ENCODE data around the gene PRAMEF11. TPM values are rescaled to one million over a fixed set of nuclear protein-coding genes. Genes with fewer than 3 reads are reported as not detected.
"Not testable (repeated sequence)": the region's sequence is repeated elsewhere in the genome, so short reads cannot be mapped to it uniquely, and the experiment has no call there.

PRAMEF11 gene
- polyA plus RNA-seq (ENCODE audit: insufficient read length in 10 of 10): not detected
- long read RNA-seq, donor 1: 0 reads
- long read RNA-seq, donor 2: 0 reads
- long read RNA-seq, donor 3: 0 reads
- long read RNA-seq, donor 4: 0 reads
- long read RNA-seq, donor 5: 0 reads
- long read RNA-seq, donor 6: 0 reads
- long read RNA-seq, donor 7: 0 reads
- long read RNA-seq, donor 8: 0 reads
- long read RNA-seq, donor 9: 0 reads

DNA sequence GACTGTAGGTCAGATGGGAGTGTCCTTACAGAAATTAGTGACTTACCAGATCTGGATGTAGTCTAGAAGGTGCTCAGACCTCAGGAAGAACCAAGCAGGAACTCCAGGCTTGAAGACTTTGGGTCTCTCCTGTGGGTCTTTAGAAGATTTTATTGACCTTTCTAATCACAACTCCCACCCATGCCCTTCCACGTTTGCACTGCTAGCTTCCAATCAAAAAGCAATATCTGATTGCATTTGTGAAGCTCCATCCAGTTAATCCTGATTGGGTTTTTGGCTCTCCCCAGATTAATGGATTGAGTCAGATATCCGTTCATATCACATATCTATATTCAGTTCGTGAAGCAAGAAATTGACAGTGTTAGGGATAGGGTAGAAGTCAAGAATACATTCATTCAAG, at the start of gene PRAMEF11:
Gene PRAMEF11, minus strand, starts transcription at position 101 of the 400 bp plus-strand sequence. CDS start 2,621 bp downstream, outside the sequence.
- DNase-seq: not testable (repeated sequence)

DNA sequence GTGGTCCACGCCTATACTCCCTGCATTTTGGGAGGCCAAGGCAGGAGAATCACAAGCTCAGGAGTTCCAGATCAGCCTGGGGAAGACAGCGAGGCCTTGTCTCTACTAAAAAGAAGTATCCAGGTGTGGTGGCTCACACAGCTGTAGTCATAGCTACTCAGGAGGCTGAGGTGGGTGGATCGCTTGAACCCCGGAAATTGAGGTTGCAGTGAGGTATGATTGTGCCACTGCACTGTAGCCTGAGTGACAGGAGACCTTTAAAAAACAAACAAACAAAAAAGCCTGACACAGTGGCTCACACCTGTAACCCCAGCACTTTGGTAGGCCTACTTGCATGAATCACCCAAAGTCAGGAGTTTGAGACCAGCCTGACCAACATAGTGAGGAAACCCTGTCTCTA, 47.2 kb upstream of the PRAMEF11 start:
- not testable (repeated sequence) for DNase-seq

DNA sequence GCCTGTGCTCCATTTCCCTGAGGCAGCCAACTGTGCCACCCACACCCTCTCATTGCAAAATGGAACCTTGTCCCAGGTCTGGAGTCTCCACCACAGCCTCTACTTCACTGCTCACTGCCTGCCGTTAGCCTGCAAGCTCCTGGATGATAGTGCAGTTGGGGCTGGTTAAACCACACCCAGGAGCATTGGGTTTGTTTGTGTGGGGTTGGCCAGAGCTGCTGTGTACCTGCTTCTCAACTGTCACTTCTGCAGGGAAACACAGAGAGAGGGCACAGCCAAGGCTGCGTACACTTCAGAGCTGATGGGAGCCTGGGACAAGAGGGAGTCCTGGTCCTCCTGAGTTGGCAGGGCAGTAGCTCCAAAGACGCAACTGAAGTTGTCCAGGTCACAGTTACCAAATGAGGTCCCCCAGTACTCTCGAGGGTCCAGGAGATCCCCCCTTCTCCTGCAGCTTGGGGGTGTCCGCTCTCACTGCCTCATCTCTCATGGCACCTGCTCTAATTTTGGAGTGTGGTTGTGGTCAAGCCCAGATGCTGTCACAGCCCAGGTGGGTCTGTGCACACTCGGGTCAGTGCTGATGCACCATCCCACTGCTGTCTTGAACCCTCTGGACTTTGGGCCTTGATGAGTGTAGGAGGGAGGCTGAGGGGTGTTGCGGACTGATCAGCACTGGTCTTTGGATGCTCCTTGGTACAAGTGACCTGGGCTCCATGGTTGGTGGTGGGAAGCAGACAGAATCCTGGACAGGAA, 32.1 kb upstream of the PRAMEF11 start:
- DNase-seq: not testable (repeated sequence)

DNA sequence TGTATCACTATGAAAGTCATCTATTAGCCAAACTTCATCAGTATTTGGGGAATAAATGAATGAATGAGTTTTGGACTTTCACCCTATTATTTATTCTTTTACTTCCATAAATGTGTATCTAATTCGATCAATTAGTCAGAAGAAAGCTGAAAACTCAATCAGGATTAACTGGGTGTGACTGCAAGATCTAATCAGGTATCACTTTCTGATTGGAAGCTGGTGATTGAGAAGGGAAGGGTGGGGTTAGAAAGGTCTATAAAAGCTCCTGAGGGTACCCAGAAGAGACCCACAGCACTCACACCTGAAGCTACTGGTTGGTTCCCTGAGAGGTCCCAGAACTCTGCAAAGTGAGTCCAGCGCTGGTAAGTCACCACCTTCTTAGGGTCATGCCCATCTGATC, 25.6 kb upstream of the PRAMEF11 start, which contains the start of gene PRAMEF2:
Gene PRAMEF2, plus strand, starts transcription at position 301 of the 400 bp plus-strand sequence. CDS start 1,924 bp downstream, outside the sequence.
- not testable (repeated sequence) for DNase-seq

DNA sequence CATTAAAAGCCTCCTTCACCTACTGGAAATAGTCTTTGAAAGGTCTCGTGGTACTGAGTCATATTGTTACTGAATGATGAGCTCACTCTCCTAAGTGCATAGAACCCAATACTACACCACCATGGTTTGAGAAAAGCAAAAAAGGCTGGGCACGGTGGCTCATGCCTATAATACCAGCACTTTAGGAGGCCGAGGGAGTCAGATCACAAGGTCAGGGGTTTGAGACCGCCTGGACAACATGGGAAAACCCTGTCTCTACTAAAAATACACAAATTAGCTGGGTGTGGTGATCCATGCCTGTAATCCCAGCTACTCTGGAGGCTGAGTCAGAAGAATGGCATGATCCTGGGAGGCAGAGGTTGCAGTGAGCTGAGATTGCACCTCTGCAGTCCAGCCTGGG, 20.6 kb upstream of the PRAMEF11 start:
- no peak for DNase-seq

DNA sequence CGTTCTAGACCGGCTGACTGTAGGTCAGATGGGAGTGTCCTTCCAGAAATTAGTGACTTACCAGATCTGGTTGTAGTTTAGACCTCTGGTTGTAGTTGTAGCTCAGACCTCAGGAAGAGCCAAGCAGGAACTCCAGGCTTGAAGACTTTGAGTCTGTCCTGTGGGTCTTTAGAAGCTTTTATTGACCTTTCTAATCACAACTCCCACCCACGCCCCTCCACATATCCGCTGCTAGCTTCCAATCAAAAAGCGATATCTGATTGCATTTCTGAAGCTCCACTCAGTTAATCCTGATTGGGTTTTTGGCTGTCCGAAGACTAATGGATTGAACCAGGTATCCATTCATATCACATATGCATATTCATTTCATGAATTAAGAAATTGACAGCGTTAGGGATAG, 17.4 kb upstream of the PRAMEF11 start, which contains the start of gene HNRNPCL1:
Gene HNRNPCL1, minus strand, starts transcription at position 101 of the 400 bp plus-strand sequence. CDS start 431 bp downstream, outside the sequence.
- not testable (repeated sequence) for DNase-seq

DNA sequence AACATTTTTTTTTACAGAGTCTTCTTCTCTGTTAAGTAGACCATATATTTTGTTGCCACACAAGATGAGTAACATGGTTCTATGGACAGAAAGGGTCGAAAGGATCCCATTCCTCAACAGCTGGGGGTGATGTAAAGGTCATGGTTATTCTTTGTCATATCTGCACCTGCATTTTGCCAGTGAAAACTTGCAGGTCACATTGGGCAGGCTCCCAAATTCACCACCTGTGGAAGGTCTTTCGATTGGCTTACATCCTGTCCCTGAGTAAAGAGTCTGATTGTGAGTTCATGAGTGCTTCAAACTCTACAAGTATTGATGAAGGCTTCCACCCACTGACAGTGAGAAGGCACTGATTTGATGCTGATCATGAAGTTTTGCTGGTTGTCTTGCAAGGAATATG, 2.0 kb upstream of the PRAMEF11 start:
- not testable (repeated sequence) for DNase-seq

DNA sequence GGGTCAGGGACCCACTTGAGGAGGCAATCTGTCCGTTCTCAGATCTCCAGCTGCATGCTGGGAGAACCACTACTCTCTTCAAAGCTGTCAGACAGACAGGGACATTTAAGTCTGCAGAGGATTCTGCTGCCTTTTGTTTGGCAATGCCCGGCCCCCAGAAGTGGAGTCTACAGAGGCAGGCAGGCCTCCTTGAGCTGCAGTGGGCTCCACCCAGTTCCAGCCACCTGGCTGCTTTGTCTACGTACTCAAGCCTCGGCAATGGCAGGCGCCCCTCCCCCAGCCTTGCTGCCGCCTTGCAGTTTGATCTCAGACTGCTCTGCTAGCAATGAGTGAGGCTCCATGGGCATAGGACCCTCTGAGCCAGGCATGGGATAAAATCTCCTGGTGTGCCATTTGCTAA, 12.1 kb downstream of the PRAMEF11 start:
- not testable (repeated sequence) for DNase-seq

DNA sequence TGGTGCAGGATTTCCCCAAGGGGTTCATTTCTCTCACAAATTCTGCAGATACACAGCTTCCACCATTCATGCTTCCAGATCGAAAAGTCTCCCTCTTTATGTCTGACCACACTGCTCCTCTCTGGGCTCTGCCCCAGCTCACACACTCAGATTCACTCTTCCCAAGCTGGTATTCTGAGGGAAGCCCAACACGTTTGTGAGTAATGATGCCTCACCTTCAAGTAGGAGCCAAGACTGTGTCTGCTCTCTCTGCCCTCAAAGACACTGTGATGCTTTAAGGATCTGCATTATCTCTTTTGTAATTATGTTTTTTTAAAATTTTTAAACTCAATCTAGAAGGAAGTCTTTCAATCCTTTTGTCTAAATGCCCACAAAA, 19.8 kb downstream of the PRAMEF11 start:
- DNase-seq: no peak

DNA sequence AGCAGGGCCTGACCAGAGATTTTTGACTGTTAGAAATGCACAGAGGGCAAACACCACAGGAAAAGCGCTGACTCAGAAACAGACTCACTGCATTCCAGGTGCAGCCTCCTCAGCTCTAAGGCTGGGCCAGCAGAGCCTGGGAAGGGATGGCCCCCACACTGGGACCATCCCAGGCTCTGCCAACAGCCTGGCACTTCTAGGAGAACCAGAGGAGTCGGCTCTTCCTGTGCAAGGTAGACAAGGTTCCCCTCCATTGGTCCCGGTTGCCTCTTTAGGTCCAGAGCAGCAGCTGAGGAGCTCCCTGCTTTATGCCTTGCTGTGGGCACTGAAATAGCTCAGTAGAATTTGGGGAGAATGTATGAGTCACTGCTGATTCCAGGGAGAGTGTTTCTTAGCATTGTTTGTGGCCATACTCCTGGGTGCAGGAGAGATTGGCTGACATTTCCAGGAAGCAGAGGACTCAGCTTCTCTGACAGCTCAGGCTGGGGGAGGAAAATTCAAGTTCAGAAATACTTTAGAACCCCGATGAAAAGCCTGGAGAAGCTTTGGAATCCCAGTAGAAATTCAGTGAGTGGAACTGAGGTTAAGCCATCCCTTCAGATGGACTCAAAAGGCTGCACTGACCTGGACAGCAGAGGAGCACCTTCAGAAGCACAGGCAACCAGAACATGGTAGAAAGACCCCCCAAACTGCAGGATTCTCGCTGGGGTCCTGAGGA, 20.4 kb downstream of the PRAMEF11 start:
- DNase-seq: peak in 1 of 3 donors; percentile 27

DNA sequence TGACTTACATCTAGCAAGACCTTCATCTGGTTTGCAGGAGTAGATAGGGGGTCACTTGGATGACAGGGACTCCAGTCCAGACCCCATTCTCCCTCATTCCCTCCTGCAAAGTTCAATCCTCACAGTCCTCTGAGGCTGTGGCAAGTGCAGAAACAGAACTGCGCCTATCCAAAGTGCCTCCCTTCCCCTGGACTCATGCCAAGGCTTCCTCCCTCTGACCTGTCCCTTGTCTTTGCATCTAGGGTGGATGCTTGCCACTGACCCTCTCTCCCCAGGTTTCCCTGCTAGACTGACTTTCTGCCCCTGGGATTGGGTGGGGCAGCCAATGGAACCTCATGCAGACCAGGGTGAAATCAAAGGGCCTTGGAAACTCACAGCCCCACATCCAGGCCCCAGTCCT, 21.3 kb downstream of the PRAMEF11 start:
- no peak for DNase-seq

DNA sequence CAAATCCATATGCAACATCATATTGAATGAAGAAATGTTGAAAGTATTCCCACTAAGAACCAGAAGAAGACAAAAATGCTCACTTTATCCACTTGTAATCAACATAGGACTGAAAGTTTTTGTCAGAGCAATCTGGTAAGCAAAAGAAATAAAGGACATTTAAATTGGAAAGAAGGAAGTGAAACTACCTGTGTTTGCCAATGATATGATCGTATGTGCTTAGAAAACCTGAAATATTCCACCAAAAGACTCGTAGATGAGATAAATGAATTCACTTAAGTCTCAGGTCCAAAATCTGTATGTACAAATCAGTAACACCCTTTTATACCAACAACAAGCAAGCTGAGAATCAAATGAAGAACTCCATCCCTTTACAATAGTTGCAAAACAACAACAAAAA, 31.5 kb downstream of the PRAMEF11 start:
- DNase-seq: no peak

DNA sequence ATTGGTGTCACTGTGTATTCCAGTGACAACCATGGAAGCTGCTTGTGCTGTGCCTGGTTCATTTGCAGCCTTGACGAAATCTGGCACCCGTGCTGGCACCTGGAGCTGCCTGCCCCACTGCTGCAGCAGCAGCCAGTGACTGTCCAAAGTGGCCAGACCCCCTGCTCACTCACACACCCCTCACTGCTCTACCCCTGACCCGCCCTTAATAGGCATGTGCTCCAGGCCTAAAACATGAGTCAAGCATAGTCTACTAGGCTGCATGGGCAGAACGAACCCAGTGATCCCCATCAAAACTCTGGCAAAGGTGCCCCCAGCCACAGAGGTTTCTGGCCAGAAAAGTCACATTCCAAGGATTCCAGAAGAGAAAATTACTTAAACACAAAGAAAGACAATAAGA, 32.3 kb downstream of the PRAMEF11 start:
- DNase-seq: no peak

DNA sequence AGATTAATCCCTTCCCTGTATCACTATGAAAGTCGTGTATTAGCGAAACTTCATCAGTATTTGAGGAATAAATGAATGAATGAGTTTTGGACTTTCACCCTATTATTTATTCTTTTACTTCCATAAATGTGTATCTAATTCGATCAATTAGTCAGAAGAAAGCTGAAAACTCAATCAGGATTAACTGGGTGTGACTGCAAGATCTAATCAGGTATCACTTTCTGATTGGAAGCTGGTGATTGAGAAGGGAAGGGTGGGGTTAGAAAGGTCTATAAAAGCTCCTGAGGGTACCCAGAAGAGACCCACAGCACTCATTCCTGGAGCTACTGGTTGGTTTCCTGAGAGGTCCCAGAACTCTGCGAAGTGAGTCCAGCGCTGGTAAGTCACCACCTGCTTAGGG, 40.1 kb downstream of the PRAMEF11 start, which contains the start of gene PRAMEF1:
Gene PRAMEF1, plus strand, starts transcription at position 301 of the 400 bp plus-strand sequence. CDS start 1,831 bp downstream, outside the sequence.
- not testable (repeated sequence) for DNase-seq

DNA sequence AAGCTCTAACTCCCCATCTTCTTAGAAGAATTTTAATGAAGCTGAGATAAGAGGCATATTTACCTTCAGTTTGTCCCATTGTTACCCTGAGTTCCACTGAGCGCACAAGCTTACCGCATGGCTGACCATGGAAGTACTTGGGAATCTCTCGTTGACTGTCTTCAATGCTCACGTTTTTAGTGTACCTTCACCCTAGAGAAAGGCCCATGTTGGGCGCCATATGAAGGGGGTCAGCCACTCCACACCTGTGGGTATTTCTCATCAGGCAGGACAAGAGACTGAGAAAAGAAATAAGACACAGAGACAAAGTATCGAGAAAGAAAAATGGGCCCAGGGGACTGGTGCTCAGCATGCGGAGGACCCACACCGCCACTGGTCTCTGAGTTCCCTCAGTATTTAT, 46.5 kb downstream of the PRAMEF11 start:
- not testable (repeated sequence) for DNase-seq

DNA sequence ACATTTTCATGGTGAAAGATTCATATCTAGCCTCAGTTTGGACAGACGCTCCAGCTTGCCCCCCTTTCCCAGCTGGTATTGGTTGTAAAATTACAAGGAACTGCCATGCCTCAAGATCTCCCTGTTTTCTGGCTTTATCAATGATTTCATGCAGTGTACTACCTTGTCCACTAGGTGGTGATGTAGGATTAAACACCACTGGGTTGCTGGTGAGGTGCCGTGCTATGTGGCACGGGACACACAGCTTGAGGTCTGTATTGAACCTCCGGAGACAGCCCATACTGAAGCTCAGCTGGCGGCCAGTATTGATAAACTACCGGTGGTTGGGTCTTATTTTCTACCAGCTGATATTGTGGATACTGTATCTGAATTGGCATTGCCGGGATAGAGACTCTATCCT, 47.4 kb downstream of the PRAMEF11 start:
- not testable (repeated sequence) for DNase-seq

DNA sequence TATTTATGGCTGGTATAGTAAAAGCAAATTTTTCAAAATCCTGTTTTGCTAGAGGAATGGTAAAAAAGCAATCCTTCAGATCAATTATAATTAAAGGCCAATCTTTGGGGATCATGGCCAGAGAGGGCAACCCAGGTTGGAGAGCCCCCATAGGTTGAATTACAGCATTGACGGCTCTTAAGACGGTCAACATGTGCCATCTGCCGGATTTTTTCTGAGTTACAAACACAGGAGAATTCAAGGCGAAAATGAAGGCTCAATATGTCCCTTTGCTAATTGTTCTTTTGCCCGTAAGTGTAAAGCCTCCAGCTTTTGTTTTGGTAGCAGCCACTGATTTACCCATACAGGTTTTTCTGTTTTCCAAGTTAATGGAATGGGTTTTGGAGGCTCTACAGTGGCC, 49.7 kb downstream of the PRAMEF11 start:
- DNase-seq: not testable (repeated sequence)

DNA sequence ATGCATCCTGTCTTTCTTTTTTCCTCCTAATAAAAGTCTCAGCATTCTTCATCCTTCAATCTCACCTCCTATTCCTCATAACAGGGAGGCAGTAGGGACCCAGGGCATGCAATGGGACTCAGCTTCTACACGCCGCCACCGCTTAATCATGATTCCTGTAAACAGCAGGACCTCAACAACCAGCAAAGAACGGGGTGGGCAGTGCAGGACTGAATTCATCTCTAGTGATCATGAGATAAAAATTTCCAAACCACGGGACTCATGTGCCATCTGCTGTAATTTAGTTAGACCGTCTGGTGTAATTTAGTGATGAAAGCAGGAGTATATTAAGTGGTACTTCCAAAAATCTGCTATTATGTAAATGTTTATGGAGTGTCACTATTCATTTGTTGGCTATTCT, 52.3 kb downstream of the PRAMEF11 start:
- no peak for DNase-seq

DNA sequence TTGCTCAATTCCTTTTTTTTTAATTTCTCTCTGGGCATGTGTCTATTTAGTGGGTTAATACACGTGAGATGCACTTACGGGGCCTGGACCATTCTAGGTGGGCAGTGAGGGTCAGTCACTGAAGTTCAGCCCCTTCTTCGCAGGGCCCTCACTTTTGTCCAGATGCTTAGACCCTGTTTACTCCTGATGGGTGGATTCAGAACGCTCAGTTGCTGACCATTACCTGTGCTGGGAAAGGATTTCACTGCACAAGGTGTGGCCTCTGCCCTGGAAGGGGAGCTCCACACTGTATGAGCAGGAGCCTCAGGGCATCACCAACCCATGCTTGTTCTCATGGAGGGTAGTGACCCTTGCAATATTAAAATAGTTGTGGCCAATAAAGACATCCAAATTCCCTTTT, 53.1 kb downstream of the PRAMEF11 start:
- no peak for DNase-seq

DNA sequence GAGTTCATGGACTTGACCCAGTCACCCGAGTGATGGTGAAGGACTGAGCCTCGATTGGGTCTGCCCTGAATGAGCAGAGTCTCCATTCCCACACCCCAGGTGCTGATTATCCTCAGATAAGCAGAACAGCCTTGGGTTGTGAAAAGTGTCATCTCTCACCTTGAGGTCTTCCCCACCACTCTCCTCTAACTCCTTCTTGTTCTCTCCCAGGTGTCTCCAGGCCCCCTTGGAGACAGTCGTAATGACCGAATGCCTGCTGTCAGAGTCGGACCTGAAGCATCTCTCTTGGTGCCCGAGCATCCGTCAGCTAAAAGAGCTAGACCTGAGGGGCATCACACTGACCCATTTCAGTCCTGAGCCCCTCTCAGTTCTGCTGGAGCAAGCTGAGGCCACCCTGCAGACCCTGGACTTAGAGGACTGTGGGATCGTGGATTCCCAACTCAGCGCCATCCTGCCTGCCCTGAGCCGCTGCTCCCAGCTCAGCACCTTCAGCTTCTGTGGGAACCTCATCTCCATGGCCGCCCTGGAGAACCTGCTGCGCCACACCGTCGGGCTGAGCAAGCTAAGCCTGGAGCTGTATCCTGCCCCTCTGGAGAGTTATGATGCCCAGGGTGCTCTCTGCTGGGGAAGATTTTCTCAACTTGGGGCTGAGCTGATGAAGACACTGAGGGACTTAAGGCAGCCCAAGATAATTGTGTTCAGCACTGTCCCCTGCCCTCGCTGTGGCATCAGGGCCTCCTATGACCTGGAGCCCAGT, 54.2 kb downstream of the PRAMEF11 start:
- no peak for DNase-seq

DNA sequence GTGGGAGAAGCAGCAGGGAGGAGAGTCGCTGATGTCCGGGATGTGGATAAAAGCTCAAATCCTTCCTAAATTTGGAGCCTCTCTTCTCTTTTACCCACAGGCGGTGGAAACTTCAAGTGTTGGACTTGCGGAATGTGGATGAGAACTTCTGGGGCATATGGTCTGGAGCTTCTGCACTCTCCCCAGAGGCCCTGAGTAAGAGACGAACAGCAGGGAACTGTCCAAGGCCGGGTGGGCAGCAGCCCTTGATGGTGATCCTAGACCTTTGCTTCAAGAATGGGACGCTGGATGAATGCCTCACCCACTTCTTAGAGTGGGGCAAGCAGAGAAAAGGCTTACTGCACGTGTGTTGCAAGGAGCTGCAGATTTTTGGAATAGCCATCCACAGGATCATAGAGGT, 55.8 kb downstream of the PRAMEF11 start:
- DNase-seq: no peak
